Measurements from ENCODE around the gene RNF181. TPM values are rescaled to one million over a fixed set of nuclear protein-coding genes. Genes with fewer than 3 reads are reported as not detected.

The RNF181 gene
- total and polyA plus RNA-seq, 2 of the 8 experiments (the other 6 are each of a cell fraction or from before 2014, with no cell fraction given) = 97.2 to 514 TPM

GRCh38 chr2:85602476-85603234 is 7.1 kb downstream of the RNF181 start, which contains the start of gene TMEM150A (continued):
- TF ChIP-seq TAF7 (optimal IDR thresholded peaks at IDR 0.05; ENCODE audit: borderline replicate concordance, low read depth, low read length) = peak; percentile 66
- TF ChIP-seq CREB1 (IDR thresholded peaks at IDR 0.05) = peak; percentile 86
- peak; percentile 80 for TF ChIP-seq PHF8 (conservative IDR thresholded peaks at IDR 0.05; ENCODE audit: low read depth, low read length)
- TF ChIP-seq EGR1 (IDR thresholded peaks at IDR 0.05; ENCODE audit: borderline replicate concordance, low read depth, low read length) = peak; percentile 80; the same call in 1 of the 2 replicates
- no peak for TF ChIP-seq NANOG (IDR thresholded peaks at IDR 0.05; ENCODE audit: insufficient read depth, low read depth, low read length, poor library complexity, severe bottlenecking)
- TF ChIP-seq TAF1 (IDR thresholded peaks at IDR 0.05; ENCODE audit: low read depth, low read length) = peak; percentile 67; the same call in 1 of the 2 replicates
- TF ChIP-seq GTF2F1 (IDR thresholded peaks at IDR 0.05; ENCODE audit: borderline replicate concordance, low read depth, low read length) = no peak
- TF ChIP-seq SAP30 (IDR thresholded peaks at IDR 0.05; ENCODE audit: insufficient read depth, insufficient replicate concordance, low read length) = peak; percentile 89
- peak; percentile 18; the same call in 1 of the 2 replicates for TF ChIP-seq E2F6 (IDR thresholded peaks at IDR 0.05)
- no peak for TF ChIP-seq MAFK (IDR thresholded peaks at IDR 0.05; ENCODE audit: low read depth, low read length)
- peak; percentile 83 for TF ChIP-seq BACH1 (IDR thresholded peaks at IDR 0.05; ENCODE audit: low read length)
- TF ChIP-seq SIN3A (conservative IDR thresholded peaks at IDR 0.05 in 1 of 2, IDR thresholded peaks at IDR 0.05 in 1 of 2; ENCODE audit: low read depth in 1 of 2, low read length in 2 of 2) = peak; percentile 69 to 75; a peak in 2 of 4 replicates
- TF ChIP-seq SIX5 (IDR thresholded peaks at IDR 0.05; ENCODE audit: low read depth, low read length) = peak; percentile 54
- TF ChIP-seq TBP (IDR thresholded peaks at IDR 0.05; ENCODE audit: low read depth, low read length) = peak; percentile 48; the same call in 1 of the 2 replicates
- peak; percentile 44 for TF ChIP-seq ASH2L (IDR thresholded peaks at IDR 0.05; ENCODE audit: low read length)
- TF ChIP-seq TEAD4 (IDR thresholded peaks at IDR 0.05; ENCODE audit: low read depth, low read length) = peak; percentile 87

All from H1 (cell line).